H1 (cell line): ENCODE results near the gene PTPN13. TPM values are rescaled to one million over a fixed set of nuclear protein-coding genes. Genes with fewer than 3 reads are reported as not detected.

Source experiments
- BRCA1 ChIP-seq: IDR thresholded peaks from 2 replicates; pipeline ENCODE4 v1.6.1; 2012; ENCODE audit warnings: low read depth, low read length, improper control_type of control experiment
- CHD1 ChIP-seq: IDR thresholded peaks from 2 replicates; pipeline ENCODE4 v1.6.1; 2012; ENCODE audit warnings: low read depth, low read length, improper control_type of control experiment
- CHD2 ChIP-seq: IDR thresholded peaks from 2 replicates; pipeline ENCODE4 v1.6.1; 2012; ENCODE audit warnings: low read length, improper control_type of control experiment
- JUND ChIP-seq: IDR thresholded peaks from 2 replicates; pipeline ENCODE4 v1.6.1; 2011; ENCODE audit warnings: mild to moderate bottlenecking, improper control_type of control experiment, low read length
- SUZ12 ChIP-seq: fragments of 200-600 bp; sonication (generic); IDR thresholded peaks from 2 replicates; pipeline ENCODE4 v1.6.1; 2012; ENCODE audit warnings: mild to moderate bottlenecking, inconsistent platforms, low read length, moderate library complexity, mixed read lengths
- TEAD4 ChIP-seq: IDR thresholded peaks from 2 replicates; pipeline ENCODE4 v1.6.1; 2012; ENCODE audit warnings: low read depth, low read length, inconsistent platforms, mixed read lengths
- YY1 ChIP-seq: IDR thresholded peaks from 2 replicates; pipeline ENCODE4 v1.6.1; 2011; ENCODE audit warnings: low read depth, mild to moderate bottlenecking, low read length
- polyA plus RNA-seq, 7 experiments: library from polyadenylated mRNA; depleted of rRNA in 3 of 7; stranded (reverse) in 5 of 7; unstranded in 2 of 7; fragments of >200 nt in 5 of 7; fragments of 200-250 nt in 2 of 7; gene quantifications; 1 replicate in 5 of 7; 2 replicates in 1 of 7; 4 replicates in 1 of 7; pipeline versions ENCODE4 v1.2.1 to v1.2.3, GENCODE V29; 2011 to 2013; ENCODE audit warnings: missing spikeins in 2 of 7, mixed read lengths in 2 of 7
- total RNA-seq: library from RNA; stranded (reverse); fragmentation: NEBNext Ultra II Directional; extraction: Animal tissue kit (Norgen Biotek cat#: 25700); gene quantifications from 2 replicates; pipeline ENCODE4 v1.2.1, GENCODE V29; 2021

The PTPN13 gene
- total and polyA plus RNA-seq, 2 of the 8 experiments (the other 6 are each of a cell fraction or from before 2014, with no cell fraction given), result 12.7 to 57.9 TPM

DNA sequence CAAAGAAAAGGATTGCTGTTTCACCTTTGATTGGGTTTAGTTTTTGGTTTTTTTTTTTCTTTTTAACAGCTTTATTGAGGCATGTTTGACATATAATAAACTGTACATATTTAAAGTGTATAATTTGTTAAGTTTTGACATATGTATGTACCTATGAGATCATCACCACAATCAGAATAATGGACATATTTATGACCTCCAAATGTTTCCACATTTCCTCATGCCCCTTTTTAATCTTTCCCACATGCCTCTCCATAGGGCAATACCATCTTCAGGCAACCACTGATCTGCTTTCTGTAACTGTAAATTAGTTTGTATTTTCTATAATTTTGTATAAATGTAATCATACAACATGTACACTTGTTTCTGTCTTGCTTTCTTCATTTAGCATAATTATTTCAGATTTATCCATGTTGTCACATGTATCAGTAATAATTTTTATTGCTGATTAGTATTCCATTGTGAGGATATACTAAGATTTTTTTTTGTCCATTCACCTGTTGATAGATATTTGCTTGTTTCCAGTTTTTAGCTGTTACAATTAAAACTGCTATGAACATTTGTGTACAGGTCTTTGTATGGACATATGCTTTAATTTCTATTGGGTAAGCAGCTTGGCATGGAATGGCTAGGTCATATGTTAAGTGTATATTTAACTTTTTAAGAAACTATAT is 33.5 kb downstream of the PTPN13 start (continued):
- TF ChIP-seq CHD1 (no peak), TEAD4 (no peak), CHD2 (no peak), JUND (no peak), YY1 (no peak), BRCA1 (no peak), SUZ12 (no peak)
